Measurements from ENCODE around the gene NKAPD1.
"Not testable (repeated sequence)": the region's sequence is repeated elsewhere in the genome, so short reads cannot be mapped to it uniquely, and the experiment has no call there.

NKAPD1 gene

DNA sequence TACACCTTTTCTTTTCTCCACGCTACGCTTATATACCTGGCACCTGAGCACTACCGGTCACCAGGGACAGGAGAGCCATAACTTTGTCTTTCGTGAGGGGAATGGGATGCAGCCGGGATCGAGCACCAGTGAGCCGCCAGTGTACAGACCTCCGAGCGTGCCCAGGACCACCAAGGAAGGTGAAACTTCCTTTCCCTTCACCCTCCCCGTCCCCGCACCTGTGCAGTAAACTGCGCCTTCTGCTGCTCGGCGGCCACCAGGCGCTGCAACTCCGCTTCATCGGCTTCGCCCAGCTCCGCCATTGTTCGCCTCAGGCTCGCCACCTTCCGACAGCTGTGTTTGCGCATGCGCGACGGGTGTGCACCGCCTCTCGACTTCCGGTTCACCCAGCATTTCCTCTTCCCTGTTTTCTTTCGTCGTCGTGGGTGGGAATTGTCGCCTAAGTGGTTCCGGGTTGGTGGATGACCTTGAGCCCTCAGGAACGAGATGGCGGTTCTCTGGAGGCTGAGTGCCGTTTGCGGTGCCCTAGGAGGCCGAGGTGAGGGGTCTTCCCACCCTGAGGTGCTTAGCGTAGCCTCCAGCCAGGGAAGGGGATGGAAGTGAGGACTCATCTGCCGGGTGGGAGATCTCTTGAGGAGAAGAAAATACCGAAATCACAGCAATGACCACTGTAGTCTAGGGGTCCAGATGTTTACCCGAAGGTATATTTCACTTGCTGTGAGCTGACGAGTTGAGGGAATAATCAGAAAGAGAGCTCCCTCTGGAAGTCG, 12.5 kb downstream of the NKAPD1 start, which contains the start of the genes SDHD and TIMM8B:
TSS of gene SDHD (plus strand) at position 452 of the 770 bp plus-strand sequence. CDS start at position 487, 35 bp downstream.
TSS of gene TIMM8B (minus strand) at position 335 of the 770 bp plus-strand sequence. CDS start at position 302, 33 bp downstream.
- peak; percentile 93 for DNase-seq (ENCODE audit: low read depth)

DNA sequence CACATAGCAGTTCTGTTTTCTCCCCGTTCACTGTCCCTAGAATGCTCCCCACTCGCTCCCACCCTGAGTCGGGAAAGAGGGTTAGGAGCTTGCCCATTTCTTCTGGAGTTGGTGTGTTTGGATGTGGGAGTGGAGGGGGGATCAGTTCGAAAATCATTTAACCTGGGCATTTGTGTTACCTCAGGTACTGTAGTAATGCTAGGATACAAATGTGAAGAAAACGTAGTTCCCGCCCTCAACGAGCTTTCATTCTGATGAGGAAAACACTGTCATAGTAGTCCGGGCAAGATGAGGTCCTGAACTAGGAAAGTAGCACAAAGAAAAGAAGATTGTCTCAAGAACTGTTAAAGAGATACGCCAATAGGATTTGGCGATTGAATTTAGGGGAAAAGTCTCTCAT, 13.1 kb downstream of the NKAPD1 start:
- no peak for DNase-seq (ENCODE audit: low read depth)

DNA sequence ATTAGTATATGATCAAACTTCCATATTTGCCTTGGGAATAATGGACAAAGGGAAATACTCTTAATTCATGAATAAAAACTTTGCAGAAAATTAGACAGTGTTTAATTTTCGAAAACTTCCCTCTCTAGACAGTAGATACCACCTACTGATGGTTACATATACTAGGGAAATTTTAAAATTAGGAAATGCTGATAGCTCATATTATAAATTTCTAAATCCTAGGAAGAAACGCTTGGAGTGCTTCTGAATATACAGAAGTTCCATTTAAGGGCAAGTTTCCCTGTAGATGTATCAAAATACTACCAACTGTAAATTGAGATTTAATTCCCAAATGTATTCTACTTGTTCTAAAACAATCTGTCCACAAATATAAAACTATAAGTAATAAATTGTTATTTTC, 21.2 kb downstream of the NKAPD1 start:
- not testable (repeated sequence) for DNase-seq (ENCODE audit: low read depth)

DNA sequence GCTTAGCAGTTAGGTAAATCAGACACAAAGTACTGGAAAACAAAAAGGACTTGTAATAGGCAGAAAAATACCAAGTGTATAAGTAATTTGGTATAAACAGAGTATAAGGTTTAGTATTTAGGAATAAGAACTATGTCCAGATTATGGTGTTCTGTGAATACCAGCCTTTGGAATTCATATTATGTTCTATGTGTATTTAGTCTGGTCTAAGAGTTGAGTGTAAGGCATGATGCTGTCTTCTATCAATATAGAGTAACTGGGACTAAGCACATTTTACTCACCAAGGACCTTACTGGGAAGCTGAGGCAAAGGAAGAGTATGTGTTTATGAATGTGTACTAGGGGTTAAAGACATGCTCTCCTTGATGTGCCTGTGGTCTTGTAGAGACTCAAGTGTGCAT, 22.1 kb downstream of the NKAPD1 start:
- DNase-seq (ENCODE audit: low read depth) = no peak

DNA sequence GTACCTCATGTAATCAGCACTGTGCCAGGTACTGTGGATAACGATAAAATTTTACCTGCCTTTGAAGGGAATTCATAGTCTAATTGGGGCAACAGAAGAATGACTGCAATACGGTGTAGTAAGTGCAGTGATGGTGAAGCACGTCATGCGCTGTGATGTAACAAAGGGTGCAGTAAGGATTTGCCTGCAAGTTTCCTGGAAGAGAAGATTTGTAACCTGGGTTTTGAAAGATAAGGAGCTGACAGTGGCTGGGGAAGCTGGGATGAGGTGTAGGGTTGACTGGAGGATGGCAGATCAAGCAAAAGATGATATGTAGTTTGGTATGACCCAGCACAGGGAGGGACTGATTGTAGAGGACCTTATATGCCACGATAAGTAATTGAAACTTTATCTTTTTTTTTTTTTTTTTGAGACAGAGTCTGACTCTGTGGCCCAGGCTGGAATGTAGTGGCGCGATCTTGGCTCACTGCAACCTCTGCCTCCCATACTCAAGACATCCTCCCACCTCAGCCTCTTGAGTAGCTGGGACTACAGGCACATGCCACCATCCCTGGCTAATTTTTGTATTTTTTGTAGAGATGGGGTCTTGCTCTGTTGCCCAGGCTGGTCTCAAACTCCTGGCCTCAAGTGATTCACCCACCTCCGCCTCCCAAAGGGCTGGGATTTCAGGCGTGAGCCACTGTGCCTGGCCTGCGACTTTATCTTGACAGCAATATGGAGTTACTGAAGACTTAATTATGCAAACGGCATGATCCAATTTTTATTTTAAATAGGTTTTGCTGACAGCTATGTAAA, 23.8 kb downstream of the NKAPD1 start:
- DNase-seq (ENCODE audit: low read depth) = no peak

DNA sequence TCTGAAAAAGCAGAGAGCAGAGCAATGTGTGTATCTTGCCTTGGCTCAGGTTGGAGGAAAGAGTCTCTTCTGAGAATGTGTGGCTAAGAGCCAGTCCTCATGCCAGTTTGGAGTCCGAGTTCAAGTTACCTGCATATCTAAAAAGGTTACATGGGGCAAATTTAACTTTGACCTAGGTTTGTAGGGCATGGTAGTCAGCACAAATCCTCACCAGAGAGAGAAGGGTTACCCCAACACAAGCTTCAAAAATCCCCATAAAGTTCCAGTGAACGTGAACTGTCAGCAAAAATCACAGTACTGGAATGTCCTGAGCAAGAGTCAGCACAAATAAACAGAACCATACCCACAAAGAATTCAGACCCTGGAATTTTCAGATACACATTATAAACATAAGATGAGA, 26.4 kb downstream of the NKAPD1 start:
- DNase-seq (ENCODE audit: low read depth) = no peak

DNA sequence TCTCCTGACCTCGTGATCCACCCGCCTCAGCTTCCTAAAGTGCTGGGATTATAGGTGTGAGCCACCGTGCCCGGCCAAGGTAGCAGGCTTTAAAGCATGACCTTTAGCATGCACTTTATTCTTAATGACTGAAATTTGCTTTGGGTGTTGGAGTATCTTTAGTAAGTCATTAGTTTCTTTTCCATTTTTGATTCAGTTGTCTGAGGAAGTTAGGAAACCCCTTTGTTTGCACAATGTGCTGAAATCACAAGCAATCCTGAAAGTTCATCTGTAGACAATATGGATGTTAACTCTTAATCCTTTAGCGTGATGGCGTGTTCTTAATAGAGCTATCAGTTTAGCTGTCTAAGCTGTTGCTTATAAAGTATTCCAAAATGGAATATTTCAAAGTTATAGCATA, 29.3 kb downstream of the NKAPD1 start:
- DNase-seq (ENCODE audit: low read depth) = no peak

DNA sequence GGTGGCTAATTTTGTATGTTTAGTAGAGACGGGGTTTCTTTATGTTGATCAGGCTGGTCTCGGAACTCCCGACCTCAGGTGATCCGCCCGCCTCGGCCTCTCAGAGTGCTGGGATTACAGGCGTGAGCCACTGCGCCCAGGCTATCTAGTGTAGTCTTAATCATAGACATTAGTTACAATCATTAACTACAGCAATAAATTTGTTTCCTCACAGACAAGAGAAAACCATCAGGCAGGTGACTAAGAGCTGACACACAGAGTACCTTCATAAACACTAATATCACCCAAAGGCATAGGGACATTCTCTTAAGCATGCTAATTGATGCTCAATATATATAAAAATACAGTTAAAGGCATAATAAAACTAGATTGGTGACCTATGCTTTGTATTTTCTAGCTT, 32.0 kb downstream of the NKAPD1 start:
- no peak for DNase-seq (ENCODE audit: low read depth)

DNA sequence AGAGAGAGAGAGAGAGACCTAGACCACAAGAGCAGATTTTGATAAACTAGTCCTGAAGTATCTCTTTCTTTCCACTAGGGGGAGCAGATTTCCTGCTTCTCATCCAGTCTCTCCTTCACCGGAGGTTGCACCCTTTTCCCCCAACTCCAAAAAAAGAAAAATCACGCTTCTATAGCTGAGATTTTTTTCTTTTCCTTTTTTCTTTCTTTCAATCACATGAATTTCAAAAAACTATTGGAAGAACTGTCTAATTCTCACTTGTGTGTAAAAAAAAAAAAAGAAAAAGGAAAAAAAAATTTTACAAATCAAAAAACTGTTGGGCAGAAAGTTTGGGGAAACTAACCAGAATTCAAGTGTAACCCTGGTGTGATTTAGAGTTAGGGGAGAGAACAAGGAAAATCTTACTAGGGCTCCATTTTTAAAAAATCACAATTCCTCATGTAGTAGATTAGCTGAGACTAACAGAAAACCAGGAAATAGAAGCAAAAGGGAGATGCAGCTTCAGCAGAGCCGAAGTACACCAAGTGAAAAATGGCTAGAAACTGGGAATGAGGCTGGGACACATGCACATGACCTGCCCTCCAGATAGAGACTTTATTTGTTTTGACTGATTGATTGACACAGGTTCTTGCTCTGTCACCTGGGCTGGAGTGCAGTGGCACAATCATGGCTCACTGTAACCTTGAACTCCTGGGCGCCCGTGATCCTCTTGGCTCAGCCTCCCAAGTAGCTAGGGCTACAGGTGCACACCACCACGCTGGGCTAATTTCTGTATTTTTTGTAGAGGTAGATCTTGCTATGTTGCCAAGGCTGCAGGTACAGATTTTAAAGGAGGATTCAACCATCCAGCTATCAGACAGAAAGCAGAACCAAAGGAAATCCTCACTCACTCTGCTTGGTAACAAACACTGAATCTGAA, 39.7 kb downstream of the NKAPD1 start:
- DNase-seq (ENCODE audit: low read depth) = no peak

DNA sequence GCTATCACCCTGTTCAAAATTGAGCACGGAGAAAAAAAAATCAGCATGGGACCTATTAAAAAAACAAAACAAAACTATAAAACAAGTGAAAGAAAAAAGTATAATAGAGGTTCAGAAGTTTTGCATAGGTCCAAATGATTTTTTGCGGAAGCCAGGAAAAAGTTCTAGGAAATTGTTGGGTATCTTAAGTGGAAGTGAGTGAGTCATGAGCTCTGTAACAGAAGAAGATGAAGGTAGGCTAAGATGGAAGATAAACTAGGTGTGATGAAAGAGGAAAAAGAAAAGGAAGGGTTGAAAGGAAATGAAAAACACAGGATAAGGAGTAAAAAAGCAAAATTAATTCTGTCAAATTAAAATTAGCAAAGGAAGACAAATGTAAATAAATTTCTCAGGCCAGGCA, 40.4 kb downstream of the NKAPD1 start:
- no peak for DNase-seq (ENCODE audit: low read depth)

DNA sequence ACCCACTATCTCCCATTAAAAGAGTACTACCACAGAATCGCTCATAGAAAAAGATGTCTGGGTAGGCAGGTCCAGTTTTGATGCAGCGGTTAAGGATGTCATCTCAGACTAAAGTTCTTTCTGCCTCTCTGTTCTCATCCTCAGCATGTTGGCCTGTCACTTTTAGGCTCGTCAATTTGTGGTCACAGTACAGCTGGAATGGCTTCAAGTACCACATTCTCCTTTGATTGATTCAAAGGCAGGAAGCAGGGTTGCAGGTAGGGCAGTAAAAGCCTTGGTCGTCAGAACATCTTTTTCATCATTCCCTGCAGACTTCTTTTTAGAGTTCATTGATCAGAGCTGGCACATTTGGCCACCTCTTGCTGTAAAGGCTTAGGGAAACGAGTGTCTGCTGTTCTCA, 41.3 kb downstream of the NKAPD1 start:
- DNase-seq (ENCODE audit: low read depth) = no peak

DNA sequence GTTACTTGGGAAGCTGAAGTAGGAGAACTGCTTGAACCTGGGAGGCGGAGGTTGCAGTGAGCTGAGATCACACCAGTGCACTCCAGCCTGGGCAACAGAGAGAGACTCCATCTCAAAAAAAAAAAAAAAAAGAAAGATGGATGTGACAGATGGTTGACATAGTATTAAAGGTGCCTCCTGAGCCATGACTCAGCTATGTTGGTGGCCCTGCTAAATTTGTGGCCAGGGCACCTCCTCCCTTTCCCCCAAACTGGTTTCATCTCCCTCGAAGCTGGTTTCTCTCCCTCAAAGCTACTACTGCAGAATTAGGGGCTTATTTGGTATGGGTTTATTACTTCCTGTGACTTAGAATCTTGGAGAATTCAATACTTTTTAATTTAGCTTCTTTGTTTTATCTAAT, 44.1 kb downstream of the NKAPD1 start:
- no peak for DNase-seq (ENCODE audit: low read depth)

DNA sequence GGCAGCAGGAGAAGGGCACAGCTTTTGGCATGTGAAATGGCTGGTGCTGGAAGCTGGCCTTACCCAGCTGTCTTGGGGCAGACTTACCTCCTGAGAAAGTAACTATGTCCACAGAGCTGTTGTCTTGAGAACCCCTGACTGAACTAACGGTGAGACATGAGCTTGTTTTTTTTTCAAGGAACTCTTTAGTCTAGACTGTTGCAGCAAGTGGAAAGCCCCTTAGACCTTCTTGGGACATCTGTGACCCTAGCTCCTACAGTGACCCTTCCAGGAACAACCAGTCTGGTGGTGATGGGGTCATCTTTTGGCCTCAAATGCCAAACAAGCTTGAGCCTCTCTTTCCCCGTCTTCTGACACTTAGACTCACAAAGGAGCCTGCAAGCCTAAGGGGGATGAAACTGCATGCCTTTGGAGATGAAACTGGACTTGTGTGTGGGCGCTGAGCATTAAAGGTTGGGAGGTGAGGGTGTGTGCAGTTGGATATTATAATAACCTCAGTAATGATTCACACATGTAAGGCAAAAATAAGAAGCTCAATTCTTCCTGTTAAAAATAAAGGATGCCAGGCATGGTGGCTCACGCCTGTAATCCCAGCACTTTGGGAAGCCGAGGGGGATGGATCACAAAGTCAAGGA, 48.0 kb downstream of the NKAPD1 start:
- no peak for DNase-seq (ENCODE audit: low read depth)

DNA sequence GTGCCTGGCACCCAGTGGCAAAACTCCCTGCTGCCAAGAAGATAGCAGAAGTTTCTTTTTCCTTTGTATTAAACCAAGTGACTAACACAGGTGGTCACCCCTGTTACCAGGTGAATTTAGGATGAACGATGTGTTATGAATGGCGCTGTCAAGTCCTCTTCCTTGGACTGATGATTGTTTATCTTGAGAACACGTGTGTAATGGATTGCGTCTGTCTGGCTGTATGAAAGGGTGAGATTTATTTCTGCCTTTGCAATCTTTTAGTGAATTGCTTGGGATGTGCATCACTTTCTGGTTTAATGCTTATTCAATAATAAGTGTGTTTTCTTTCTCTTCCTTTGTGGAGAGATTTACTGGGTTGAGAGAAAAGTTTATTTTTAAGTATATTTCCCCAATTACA, 49.0 kb downstream of the NKAPD1 start:
- DNase-seq (ENCODE audit: low read depth) = no peak

DNA sequence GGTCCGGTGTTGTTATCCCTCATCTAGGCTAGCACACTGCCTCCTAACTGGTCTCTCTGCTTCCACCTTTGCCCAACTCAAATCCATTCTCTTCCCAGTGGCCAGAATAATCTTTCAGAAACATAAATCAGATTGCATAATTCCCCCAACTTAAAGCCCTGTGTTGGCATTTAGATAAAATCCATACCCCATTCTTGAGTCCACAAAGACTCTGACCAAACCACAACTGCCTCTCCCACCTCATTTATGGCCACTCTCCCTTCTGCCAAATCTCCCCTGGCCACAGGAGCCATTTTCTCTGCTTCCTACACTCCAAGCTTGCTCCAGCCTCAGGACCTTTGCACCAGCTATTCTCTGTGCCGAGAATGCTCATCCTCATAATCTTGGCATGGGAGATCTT, 53.0 kb downstream of the NKAPD1 start:
- no peak for DNase-seq (ENCODE audit: low read depth)

DNA sequence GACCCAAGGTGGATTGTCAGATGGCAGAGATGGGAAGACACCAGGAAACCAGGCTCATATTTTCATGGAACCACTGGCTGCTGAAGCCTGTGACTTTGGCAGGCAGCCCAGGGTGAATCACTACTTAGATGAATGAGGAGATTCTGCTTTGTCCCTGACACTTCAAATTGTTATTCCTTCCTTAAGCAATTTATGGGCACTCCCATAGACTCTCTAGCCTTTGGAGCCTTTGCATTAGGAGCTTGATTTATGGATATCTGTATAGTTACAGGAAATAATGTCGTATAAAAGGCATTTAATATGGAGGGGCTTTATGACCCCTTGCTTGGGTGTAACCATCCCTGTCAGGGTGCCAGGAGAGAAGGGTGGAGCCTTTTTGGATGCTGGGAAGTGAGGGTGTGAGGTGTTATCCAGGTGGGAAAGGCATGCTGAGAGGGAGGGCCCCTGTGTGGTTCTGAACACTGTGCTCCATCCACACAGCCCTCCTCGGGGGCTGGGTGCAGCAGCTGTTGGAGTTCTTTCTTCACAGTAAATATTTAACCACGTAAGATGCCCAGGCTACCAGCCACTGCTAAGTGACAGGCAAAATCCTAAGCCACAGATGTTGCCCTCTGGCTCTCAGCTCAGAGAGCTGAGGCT, 54.5 kb downstream of the NKAPD1 start:
- no peak for DNase-seq (ENCODE audit: low read depth)

DNA sequence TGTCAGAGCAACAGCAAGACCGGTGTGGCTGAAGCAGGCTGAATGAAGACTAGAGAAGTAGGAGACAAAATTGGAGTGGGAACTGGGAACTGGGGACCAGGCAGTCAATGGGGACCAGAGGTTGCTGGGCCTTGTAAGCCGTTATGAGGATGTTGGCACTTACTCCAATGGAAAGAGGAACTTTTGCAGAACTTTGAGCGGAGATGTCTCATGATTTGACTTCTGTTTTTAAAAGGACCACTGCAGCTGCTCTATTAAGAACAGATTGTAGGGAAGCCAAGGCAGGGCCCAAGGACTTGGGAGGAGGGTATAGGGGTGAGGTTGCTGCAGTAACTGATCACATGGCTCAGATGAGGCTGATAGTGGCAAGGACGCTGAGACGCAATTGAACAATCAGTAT, 55.6 kb downstream of the NKAPD1 start:
- DNase-seq (ENCODE audit: low read depth) = no peak

DNA sequence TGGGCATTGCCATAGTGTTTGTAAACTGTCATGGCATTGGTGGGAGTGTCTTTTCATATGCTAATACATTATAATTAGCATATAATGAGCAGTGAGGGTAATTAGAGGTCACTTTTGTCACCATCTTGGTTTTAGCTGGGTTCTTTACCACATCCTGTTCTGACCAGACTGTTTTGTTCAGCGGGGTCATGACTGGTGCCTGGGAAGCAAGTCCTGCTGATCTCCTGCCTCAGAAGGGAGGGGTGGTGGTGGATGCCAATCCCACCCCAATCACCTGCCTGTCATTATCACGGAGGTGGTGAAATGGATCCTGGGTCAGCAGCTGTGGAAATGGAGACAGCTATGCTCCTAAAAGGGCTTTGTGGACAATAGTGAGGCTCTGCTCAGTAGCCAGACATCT, 58.6 kb downstream of the NKAPD1 start:
- DNase-seq (ENCODE audit: low read depth) = no peak

DNA sequence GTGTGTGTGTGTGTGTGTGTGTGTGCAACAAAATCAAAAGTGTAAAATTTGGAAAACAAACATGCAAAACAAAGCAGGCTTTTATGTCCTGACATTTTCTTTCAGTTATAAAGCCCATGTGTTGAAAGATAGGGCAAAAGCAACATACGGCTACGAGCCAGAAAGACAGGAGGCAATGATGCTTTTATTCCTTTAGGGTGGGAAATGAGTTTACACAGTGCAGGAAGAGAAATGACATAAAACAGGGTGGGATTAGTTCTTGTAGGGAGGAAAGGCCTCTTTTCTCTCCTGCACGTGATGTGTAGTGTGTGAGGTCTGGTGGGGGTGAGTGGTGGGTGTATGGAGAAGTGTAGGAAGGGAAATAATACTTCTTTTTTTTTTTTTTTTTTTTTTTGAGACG, 60.4 kb downstream of the NKAPD1 start:
- no peak for DNase-seq (ENCODE audit: low read depth)

Data from stimulated activated CD8-positive, alpha-beta memory T cell treated with anti-CD3 and anti-CD28 coated beads, Interleukin-12 subunit alpha, Interleukin-12 subunit beta, amount 100 ng/mL, for 1 hour (primary cell).